ENCODE measurements around the gene FAM81A. TPM values are rescaled to one million over a fixed set of nuclear protein-coding genes. Genes with fewer than 3 reads are reported as not detected.

Gene FAM81A
- total and polyA plus RNA-seq, 9 donors = 0.35 to 5.1 (median 0.85) TPM

DNA sequence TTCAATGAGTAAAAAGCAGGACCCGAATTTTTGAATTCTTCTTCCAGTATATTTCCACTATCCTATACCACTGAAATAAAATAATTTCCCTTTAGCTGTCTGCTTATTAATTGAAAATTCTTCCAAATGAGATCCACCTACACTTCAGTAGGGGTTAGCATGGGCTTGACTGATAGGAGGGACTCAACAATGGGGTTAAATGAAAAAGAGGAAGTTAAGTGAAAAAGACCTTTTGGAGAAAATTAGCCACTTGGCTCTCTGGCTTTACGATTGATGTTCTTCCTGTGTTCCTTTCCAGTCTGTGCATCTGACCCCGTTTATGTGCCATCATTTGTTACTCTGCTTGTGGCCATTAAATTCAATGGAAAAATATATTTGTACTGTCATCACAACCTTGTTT, 119.6 kb downstream of the FAM81A start:
- Histone ChIP-seq H3K27me3 (no peaks in the 10 kb centered on the region), H3K4me1 (ENCODE audit: insufficient read depth) (no peaks in the 10 kb centered on the region), H3K9me3 (no peaks in the 10 kb centered on the region), H3K27ac (no peak overlapping the region), H3K4me3 (no peak overlapping the region), H3K36me3 (no peaks in the 10 kb centered on the region)
- no peak for DNase-seq
- 83 to 89% (median 84%) methylated on average over 3 of the region's 3 CpGs for WGBS, 3 donors
- TF ChIP-seq, protein P1, sequence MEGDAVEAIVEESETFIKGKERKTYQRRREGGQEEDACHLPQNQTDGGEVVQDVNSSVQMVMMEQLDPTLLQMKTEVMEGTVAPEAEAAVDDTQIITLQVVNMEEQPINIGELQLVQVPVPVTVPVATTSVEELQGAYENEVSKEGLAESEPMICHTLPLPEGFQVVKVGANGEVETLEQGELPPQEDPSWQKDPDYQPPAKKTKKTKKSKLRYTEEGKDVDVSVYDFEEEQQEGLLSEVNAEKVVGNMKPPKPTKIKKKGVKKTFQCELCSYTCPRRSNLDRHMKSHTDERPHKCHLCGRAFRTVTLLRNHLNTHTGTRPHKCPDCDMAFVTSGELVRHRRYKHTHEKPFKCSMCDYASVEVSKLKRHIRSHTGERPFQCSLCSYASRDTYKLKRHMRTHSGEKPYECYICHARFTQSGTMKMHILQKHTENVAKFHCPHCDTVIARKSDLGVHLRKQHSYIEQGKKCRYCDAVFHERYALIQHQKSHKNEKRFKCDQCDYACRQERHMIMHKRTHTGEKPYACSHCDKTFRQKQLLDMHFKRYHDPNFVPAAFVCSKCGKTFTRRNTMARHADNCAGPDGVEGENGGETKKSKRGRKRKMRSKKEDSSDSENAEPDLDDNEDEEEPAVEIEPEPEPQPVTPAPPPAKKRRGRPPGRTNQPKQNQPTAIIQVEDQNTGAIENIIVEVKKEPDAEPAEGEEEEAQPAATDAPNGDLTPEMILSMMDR (IDR thresholded peaks at IDR 0.05) = no peak
- TF ChIP-seq POLR2A (IDR thresholded peaks at IDR 0.05) (no peak), EP300 (IDR thresholded peaks at IDR 0.05) (no peak)
- intact Hi-C loops (cut with DNase I) = no loop called here

GRCh38 chr15:59558851-59559250, 120.9 kb downstream of the FAM81A start:
- Histone ChIP-seq H3K4me3 (no peak overlapping the region), H3K27me3 (no peaks in the 10 kb centered on the region), H3K9me3 (no peaks in the 10 kb centered on the region), H3K27ac (no peak overlapping the region), H3K4me1 (ENCODE audit: insufficient read depth) (no peaks in the 10 kb centered on the region), H3K36me3 (no peaks in the 10 kb centered on the region)
- TF ChIP-seq POLR2A (IDR thresholded peaks at IDR 0.05) (no peak), EP300 (IDR thresholded peaks at IDR 0.05) (no peak)
- TF ChIP-seq, protein P1 (IDR thresholded peaks at IDR 0.05) = no peak
- 31 to 38% (median 34%) methylated on average over 1 of the region's 1 CpG for WGBS, 3 donors
- DNase-seq = no peak
- intact Hi-C loops (cut with DNase I) = no loop called here

DNA sequence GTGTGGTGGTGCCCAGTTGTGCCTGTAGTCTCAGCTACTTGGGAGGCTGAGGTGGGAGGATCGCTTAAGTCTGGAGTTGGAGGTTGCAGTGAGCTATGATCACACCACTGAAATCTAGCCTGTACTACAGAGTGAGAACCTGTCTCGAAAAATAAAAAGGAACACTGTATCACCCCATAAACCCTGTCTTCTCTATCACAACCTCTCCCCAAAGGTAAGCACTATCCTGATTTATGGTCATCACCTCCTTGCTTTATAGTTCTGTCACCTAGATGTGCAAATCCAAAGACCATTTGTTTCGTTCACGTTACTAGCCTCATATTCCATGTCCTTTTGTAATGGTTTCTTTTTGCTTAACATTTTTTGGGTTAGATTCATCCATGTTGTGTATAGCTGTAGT, 123.6 kb downstream of the FAM81A start:
- DNase-seq = no peak
- no peak overlapping the region for H3K4me3 ChIP-seq
- no peaks in the 10 kb centered on the region for H3K9me3 ChIP-seq
- H3K4me1 ChIP-seq (ENCODE audit: insufficient read depth) = no peaks in the 10 kb centered on the region
- no peaks in the 10 kb centered on the region for H3K27me3 ChIP-seq
- H3K36me3 ChIP-seq = no peaks in the 10 kb centered on the region
- TF ChIP-seq, protein P1 (IDR thresholded peaks at IDR 0.05) = no peak
- TF ChIP-seq POLR2A (IDR thresholded peaks at IDR 0.05) (no peak), EP300 (IDR thresholded peaks at IDR 0.05) (no peak)
- H3K27ac ChIP-seq = no peak overlapping the region
- intact Hi-C loops (cut with DNase I) = no loop called here
- 93 to 97% (median 94%) methylated on average over 4 of the region's 4 CpGs for WGBS, 3 donors

- intact Hi-C loops (cut with DNase I) = no loop called here
- H3K4me3 ChIP-seq = no peak overlapping the region
- H3K27ac ChIP-seq = no peak overlapping the region
- H3K27me3 ChIP-seq = no peaks in the 10 kb centered on the region
- no peak for DNase-seq
- no peaks in the 10 kb centered on the region for H3K4me1 ChIP-seq (ENCODE audit: insufficient read depth)
- no peak for TF ChIP-seq POLR2A (IDR thresholded peaks at IDR 0.05)
- TF ChIP-seq, protein P1 (IDR thresholded peaks at IDR 0.05) = no peak
- no peaks in the 10 kb centered on the region for H3K9me3 ChIP-seq
- 67 to 83% (median 69%) methylated on average over 2 of the region's 2 CpGs for WGBS, 3 donors
- H3K36me3 ChIP-seq = no peaks in the 10 kb centered on the region
These were observed 124.6 kb downstream of the FAM81A start for GRCh38 chr15:59562448-59563186.

All from ovary (tissue), 9 donors.